ENCODE data around the gene LAPTM5.

Gene LAPTM5

GRCh38 chr1:30692201-30692947 lies 65.2 kb downstream of the LAPTM5 start:
- DNase-seq = peak; percentile 10

- DNase-seq = peak; percentile 9
These were observed 66.1 kb downstream of the LAPTM5 start for GRCh38 chr1:30691480-30691879.

GRCh38 chr1:30689901-30690645 lies 67.5 kb downstream of the LAPTM5 start:
- DNase-seq = peak; percentile 10

DNA sequence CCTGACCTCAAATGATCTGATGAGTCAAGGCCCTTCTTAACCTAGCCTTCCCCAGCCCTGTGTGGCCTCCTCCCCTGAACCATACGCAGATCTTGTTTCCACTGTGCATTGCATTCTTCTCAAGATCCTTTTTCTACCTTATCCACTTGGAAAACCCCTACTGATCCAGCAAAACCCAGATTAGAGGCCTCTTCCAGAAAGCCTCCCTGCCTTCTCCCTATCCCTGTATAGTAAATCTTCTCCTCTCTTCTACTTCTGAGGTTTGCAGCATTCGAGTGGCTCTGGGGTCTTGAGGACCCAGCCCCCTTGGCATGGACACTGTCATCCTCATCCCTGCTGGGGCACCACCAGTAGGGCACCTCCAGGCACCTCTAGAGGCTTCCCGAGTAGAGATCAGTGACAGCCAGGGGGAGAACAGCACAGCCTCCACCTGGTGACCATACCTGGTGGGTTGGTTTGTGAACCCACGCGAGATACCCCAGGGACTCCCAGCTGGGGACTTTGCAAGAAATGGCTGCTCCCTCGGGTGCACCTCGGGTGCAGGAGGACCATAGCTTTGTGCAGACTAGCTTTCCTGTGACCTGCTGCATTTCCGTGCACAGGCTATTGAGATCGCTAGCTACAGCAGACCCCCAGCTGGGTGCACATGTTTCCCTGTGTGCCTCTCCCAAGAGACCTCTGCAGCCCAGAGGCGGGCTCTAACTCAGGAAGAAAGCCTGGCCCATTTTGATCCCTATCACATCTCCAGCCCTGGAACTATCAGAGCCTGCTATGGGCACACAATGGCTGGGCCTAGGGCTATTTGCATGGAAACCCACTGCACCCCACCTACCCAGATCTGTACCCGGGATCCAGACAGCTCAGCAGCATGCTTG lies 68.4 kb downstream of the LAPTM5 start:
- peak; percentile 13 for DNase-seq

GRCh38 chr1:30688516-30688915 lies 69.1 kb downstream of the LAPTM5 start:
- DNase-seq = peak; percentile 4

- DNase-seq = no peak
These were observed 69.7 kb downstream of the LAPTM5 start for GRCh38 chr1:30687886-30688285.

GRCh38 chr1:30686236-30686935 lies 71.2 kb downstream of the LAPTM5 start:
- peak; percentile 22 for DNase-seq

DNA sequence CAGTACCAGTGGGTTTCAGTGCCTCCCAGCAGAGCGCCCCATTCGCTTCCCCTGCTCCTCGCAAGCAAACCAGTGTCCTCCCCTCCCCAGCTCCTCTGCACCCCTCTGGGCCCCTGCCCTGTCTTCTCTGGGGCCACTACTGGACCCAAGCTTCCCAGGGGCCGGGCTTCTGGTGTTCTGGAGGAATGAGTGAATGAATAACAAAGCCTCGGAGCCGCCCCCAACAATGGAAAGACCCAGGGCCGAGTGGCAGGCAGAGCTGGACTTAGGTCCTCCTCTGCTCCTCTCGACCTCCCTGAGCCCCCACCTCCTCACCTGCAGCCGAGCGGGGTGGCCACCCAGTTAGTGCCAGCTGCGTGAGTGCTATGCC lies 71.8 kb downstream of the LAPTM5 start:
- peak; percentile 12 for DNase-seq

GRCh38 chr1:30684881-30685795 lies 72.4 kb downstream of the LAPTM5 start:
- peak; percentile 25 for DNase-seq

DNA sequence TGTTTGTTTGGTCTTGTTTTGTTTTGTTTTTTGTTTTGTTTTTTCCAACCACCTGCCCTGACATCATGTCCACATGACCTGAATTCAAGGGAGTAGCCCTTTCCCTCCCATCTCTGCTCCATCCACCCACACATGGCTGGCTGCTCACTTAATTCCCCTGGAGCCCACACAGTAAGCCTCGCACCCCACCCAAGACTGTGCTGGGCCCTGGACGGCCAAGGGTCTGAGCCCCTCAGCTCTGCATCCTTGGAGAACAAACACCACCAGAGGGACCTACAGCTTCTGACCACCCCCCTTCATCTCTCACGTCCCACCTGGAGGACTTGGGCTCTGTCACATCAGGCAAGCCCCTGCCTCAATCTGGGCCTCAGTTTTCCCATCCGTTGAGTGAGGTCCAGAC lies 73.3 kb downstream of the LAPTM5 start:
- peak; percentile 8 for DNase-seq

DNA sequence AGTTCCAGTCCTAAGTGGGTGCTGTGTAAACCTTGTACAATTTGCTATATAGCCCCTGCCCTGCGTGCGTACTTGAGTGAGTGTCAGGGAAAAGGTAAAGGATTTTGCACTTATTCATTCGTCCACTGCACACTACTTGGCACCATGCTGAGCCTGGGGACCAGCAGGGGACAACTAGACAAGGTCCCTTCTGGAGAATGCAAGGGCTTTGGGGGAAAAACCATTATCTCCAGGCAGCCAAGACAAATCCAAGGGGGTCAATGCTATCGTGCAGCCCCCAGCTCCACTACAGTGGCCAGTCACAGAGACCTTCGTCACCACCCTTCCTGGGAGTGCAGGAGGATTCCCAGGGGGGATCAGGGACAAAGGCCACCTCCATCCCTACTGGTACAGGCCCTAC lies 73.9 kb downstream of the LAPTM5 start:
- peak; percentile 5 for DNase-seq
